Measurements from ENCODE around the gene ATP12A.

- TF ChIP-seq, protein P1, sequence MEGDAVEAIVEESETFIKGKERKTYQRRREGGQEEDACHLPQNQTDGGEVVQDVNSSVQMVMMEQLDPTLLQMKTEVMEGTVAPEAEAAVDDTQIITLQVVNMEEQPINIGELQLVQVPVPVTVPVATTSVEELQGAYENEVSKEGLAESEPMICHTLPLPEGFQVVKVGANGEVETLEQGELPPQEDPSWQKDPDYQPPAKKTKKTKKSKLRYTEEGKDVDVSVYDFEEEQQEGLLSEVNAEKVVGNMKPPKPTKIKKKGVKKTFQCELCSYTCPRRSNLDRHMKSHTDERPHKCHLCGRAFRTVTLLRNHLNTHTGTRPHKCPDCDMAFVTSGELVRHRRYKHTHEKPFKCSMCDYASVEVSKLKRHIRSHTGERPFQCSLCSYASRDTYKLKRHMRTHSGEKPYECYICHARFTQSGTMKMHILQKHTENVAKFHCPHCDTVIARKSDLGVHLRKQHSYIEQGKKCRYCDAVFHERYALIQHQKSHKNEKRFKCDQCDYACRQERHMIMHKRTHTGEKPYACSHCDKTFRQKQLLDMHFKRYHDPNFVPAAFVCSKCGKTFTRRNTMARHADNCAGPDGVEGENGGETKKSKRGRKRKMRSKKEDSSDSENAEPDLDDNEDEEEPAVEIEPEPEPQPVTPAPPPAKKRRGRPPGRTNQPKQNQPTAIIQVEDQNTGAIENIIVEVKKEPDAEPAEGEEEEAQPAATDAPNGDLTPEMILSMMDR (conservative IDR thresholded peaks at IDR 0.05 in 1 of 2, IDR thresholded peaks at IDR 0.05 in 1 of 2; ENCODE audit: low read depth in 1 of 2, low read length in 2 of 2): no peak
- no peak for TF ChIP-seq EZH2 (IDR thresholded peaks at IDR 0.05; ENCODE audit: low read length, missing control alignments)
Measured at GRCh38 chr13:24668955-24669582, 11.1 kb upstream of the ATP12A start.

All from fibroblast of lung (primary cell).